RWPE1 (cell line): ENCODE data around the gene WIPF2.

Experiments used
- CTCF ChIA-PET: fragments of 350-600 bp; sonication (Branson Sonifier 250); formaldehyde crosslinking; extraction: SDS; loops from one replicate; lab custom pipeline; 2021; lab: Yijun Ruan, JAX
- POLR2A ChIA-PET: fragments of 400-600 bp; formaldehyde crosslinking; extraction: SDS; loops from one replicate; lab custom pipeline; 2020; ENCODE audit warnings: antibody characterized with exemption; ENCODE audit not compliant: low non-redundant PET; lab: Yijun Ruan, JAX
- DNase-seq: peaks from one replicate; pipeline ENCODE4 v3.0.0; 2012; ENCODE audit warnings: low spot score
- H3K27ac ChIP-seq: fragments of 450-650 bp; 2 replicates; pipeline ENCODE4 v1.5.1; 2017
- TF ChIP-seq, protein P1 (sequence below): fragments of 450-650 bp; conservative IDR thresholded peaks from 2 replicates; pipeline ENCODE4 v1.5.1; 2017; ENCODE audit warnings: low read depth, mild to moderate bottlenecking

The WIPF2 gene

DNA sequence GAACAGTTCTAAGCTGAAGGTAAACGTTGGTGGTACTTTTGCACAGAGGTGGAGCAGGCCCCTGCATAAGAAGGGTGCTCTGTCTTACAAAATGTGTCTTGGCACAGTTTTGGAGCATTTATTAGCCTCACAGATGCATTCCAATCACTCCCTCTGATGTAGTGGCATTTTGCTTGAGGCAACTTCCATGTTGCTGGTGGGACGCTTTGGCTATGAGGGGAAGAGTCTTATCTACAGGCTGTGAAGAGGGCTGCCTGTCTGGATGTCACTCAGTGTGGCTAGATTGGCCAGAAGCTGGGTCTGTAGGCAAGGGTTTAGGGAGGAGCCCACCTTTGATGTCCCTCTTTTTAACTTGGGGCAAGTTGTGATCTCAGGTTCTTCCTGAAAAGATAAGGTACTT is 87.3 kb downstream of the WIPF2 start:
- CTCF ChIA-PET: interaction anchor here (0.7 to 2.2 kb wide), 2 partner anchors 11 to 48 kb away, joined by 3 to 13 read pairs; no protein-coding TSS in a partner anchor
- H3K27ac ChIP-seq: peak overlapping the region; percentile 58; the same call in 1 of the 2 replicates
- POLR2A ChIA-PET: no interaction called here
- no peak for DNase-seq
- TF ChIP-seq, protein P1, sequence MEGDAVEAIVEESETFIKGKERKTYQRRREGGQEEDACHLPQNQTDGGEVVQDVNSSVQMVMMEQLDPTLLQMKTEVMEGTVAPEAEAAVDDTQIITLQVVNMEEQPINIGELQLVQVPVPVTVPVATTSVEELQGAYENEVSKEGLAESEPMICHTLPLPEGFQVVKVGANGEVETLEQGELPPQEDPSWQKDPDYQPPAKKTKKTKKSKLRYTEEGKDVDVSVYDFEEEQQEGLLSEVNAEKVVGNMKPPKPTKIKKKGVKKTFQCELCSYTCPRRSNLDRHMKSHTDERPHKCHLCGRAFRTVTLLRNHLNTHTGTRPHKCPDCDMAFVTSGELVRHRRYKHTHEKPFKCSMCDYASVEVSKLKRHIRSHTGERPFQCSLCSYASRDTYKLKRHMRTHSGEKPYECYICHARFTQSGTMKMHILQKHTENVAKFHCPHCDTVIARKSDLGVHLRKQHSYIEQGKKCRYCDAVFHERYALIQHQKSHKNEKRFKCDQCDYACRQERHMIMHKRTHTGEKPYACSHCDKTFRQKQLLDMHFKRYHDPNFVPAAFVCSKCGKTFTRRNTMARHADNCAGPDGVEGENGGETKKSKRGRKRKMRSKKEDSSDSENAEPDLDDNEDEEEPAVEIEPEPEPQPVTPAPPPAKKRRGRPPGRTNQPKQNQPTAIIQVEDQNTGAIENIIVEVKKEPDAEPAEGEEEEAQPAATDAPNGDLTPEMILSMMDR: no peak

DNA sequence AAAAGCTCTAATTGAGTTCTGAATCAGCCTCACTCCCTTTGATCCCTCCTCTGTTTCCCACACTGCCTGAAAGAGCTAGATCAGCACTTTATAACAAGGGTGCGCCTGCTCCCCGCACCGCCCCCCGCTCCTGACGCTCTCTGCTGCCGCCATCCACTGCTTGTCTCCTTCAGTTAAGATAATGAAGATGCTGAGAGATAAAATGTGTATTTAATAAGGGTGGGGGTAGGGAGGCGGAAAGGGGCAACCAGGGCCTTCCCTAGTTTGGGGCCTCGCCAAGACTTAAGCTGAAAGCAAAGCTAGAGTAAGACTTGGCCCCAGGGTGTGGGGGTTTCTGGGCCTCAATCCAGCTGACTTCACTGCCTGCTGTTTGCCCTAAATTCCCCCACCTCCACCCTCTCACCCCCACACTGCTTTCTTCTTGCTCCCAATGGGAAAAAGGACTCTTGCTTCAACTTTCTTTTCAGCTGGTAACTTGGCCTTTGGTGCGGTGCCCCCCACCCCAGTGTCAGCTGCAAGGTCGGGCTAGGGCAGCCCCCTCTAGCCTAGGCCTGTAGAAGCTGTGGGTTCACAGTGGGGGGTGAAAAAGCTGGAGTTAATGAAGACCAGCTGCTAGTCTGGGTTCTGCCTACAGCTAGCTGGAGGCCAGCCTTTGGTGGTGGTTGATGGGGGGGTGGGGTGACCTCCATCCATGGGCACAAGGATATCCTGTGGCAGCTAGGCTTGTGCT is 88.1 kb downstream of the WIPF2 start:
- no peak for DNase-seq
- POLR2A ChIA-PET: interaction anchor here (0.6 to 1.2 kb wide), 3 partner anchors 19 to 98 kb away, joined by 3 read pairs; no protein-coding TSS in a partner anchor
- CTCF ChIA-PET: interaction anchor here (0.6 to 2.2 kb wide), 6 partner anchors 10 to 1107 kb away, joined by 3 to 13 read pairs (median 6); partner anchors contain the start of gene RPL19
- TF ChIP-seq, protein P1: no peak
- H3K27ac ChIP-seq: peak overlapping the region; percentile 58

DNA sequence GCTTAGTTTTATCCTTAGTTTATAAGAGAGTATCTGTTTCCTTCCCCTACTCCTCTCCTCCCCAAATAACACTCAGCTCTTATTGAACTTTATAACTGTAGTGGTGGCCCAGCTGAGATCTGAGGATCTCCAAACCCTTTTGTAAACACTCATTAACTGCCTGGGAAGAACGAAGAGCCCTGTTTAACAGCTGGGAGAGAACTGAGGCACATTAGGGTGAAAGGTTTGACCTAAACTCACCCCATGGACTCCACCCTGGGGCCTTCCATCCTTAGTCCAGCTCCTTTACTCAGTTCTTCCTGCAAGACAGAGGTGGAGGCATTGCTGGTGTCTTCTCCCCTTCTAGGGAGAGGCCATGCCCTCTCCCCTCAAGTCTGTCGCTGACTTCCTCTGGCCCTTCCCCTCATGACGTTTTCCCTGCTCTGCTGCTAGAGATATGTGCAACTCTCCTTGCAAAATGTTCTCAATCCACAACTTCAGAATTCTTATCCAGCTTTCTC is 88.7 kb downstream of the WIPF2 start:
- CTCF ChIA-PET: interaction anchor here (0.6 to 2.2 kb wide), 5 partner anchors 9 to 1108 kb away, joined by 3 to 13 read pairs (median 7); partner anchors contain the start of gene RPL19
- peak overlapping the region; percentile 58 for H3K27ac ChIP-seq
- POLR2A ChIA-PET: interaction anchor here (0.9 to 1.2 kb wide), 2 partner anchors 19 to 43 kb away, joined by 3 read pairs; no protein-coding TSS in a partner anchor
- TF ChIP-seq, protein P1: no peak
- DNase-seq: no peak

DNA sequence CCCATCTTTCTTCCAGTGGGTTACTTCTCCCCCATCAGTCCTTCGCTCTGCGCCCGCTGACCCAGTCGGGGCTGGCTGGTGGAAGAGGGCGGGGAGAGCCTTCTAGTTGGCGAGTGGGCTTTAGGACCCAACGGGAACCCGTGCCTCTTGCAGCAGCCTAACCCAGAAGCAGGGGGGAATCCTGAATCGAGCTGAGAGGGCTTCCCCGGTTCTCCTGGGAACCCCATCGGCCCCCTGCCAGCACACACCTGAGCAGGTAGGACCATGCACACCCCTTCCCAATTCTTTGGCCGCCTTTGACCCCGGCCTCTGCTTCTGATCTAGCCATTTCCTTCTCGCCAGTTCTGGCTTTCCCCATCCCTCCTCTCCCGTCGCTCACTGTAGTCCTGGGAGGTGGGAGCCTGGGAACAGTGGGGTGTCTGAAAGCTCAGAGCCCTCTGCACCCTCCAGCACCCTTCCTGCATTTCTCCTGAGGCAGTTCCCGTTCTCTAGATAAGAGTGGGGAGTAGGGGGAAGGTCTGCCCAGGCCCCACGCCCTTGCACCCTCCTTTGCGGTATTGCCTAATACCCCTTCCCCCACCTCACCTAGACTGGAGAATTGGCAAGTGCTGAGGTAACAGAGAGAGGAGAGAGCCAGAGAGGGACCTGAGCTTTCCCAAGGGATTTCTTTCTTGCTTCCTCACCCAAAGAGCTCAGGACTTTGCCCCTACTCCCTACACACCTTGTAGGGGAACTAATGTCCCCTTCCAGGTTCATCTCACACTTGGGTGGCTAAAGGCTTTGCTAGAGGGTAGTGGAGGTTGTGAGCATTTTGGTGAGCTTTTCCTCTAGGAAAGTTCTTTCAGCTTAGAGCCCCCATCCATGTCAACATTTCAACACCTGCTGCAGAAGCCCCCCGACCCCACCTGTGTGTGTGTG is 90.2 kb downstream of the WIPF2 start, which contains the start of gene RARA:
Gene RARA, plus strand, starts transcription at position 150 of the 918 bp plus-strand sequence. CDS start 22,039 bp downstream, outside the sequence.
- TF ChIP-seq, protein P1: no peak
- ChIA-PET POLR2A (no interaction called here), CTCF (interaction anchor here (0.5 to 1.1 kb wide), 3 partner anchors 46 to 1433 kb away, joined by 3 to 7 read pairs (median 3); no protein-coding TSS in a partner anchor)
- no peak for DNase-seq
- peak within 1 kb of the TSS; percentile 99 for H3K27ac ChIP-seq

DNA sequence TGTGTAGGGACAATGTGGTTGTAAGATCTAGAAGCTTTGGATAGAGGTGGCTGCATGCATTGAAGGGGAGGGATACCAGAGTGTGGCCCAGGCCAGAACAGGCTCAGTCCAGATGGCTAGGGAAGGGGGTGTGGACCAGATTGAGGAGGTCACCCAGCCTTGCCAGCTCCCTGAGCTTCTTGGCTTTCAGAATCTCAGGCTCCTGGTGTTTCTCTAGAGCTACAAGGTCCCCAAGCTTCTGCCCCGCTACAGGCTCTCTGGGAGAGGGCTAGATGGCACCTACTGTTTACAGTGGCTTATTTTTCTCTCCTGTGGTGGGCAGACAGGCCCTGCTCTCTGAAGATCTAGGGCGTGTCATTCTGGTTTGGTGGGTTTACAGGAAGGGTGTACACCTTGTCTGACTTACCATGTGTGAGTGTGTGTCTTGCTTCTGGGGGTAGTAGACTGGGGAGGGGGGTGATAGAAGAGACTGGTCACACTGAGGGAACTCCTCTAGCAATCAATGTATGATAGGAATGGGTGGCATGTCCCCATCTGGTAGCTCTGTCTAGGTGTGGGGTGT is 90.9 kb downstream of the WIPF2 start:
- TF ChIP-seq, protein P1: no peak
- ChIA-PET POLR2A (no interaction called here), CTCF (interaction anchor here (1.1 kb wide), 1 partner anchor 45 kb away, joined by 7 read pairs; no protein-coding TSS in a partner anchor)
- DNase-seq: no peak
- H3K27ac ChIP-seq: peak overlapping the region; percentile 99
